ENCODE data around the gene PALB2.

The PALB2 gene

DNA sequence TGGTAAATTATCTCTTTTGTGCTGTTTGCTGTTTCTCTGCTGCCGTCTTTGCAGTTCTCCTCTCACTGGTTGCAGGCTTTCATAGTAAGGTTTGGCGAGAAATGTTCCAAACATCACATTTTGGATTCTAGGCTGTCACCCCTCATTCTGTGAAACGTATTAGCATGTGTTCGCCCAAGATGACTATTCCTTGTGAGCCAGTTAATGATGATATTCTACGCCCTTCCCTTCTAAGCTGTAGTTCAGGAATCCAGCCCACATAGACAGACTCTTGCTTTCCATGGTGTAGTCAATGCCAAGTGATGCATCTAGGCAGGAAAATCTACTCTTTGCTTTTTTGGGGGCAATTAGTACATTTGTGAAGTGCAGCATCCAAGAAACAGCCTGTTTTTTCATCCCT lies 69.2 kb downstream of the PALB2 start:
- TF ChIP-seq, protein P1, sequence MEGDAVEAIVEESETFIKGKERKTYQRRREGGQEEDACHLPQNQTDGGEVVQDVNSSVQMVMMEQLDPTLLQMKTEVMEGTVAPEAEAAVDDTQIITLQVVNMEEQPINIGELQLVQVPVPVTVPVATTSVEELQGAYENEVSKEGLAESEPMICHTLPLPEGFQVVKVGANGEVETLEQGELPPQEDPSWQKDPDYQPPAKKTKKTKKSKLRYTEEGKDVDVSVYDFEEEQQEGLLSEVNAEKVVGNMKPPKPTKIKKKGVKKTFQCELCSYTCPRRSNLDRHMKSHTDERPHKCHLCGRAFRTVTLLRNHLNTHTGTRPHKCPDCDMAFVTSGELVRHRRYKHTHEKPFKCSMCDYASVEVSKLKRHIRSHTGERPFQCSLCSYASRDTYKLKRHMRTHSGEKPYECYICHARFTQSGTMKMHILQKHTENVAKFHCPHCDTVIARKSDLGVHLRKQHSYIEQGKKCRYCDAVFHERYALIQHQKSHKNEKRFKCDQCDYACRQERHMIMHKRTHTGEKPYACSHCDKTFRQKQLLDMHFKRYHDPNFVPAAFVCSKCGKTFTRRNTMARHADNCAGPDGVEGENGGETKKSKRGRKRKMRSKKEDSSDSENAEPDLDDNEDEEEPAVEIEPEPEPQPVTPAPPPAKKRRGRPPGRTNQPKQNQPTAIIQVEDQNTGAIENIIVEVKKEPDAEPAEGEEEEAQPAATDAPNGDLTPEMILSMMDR (conservative IDR thresholded peaks at IDR 0.05; ENCODE audit: low read length): no peak
- H3K4me3 ChIP-seq (ENCODE audit: low read length): no peak overlapping the region
- DNase-seq (ENCODE audit: low read depth): no peak

DNA sequence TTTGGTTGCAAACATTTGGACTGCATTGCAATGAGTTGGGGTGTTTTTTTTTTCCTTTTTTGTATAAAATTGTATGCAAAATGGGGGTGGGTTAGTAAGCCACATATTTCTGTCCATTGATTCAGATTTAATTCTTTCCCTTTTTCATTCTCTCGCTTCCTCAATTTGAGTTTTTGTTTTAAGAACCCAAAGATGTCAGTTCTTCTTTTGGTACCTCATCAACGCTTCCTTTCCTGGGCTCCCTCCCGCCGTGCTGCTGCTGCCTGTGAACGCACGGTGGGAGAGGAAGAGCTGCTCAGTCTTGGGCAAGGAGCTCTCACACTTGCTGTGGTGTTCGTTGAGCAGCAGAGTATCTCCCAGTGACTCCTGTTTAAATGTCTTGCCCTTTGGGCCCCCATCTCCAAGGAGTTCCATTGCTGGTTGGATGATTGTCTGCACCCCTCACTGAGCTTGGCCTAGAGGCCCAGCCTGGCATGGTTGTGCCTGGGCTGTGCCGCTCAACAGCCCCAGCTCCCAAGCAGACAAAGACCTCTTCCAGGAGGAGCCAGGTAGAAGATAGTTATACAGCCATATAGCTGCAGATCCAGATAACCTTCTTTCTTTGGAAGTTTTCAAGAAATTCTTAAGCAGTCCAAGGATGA lies 70.0 kb downstream of the PALB2 start:
- no peak overlapping the region for H3K4me3 ChIP-seq (ENCODE audit: low read length)
- no peak for DNase-seq (ENCODE audit: low read depth)
- TF ChIP-seq, protein P1 (conservative IDR thresholded peaks at IDR 0.05; ENCODE audit: low read length): no peak

DNA sequence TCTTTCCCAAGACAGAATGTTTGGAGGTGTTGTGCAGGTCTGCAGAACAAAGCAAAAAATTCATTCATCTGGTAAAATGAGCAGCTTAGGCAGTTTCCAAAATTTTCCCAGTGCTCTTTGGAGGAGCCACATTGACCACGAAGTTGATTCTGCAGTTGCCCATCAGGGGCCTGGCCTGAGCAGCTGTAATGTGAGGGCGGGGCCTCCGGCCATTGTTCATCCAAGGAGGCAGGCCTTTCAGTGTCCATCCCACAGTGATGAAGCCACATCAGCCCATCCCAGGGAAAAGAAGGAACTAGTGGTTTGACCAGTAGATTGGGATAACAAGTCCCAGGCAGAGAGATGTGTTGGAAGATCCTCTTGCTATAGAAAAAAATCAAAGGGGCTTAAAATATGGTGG lies 73.5 kb downstream of the PALB2 start:
- TF ChIP-seq, protein P1 (conservative IDR thresholded peaks at IDR 0.05; ENCODE audit: low read length): no peak
- DNase-seq (ENCODE audit: low read depth): no peak
- no peak overlapping the region for H3K4me3 ChIP-seq (ENCODE audit: low read length)

DNA sequence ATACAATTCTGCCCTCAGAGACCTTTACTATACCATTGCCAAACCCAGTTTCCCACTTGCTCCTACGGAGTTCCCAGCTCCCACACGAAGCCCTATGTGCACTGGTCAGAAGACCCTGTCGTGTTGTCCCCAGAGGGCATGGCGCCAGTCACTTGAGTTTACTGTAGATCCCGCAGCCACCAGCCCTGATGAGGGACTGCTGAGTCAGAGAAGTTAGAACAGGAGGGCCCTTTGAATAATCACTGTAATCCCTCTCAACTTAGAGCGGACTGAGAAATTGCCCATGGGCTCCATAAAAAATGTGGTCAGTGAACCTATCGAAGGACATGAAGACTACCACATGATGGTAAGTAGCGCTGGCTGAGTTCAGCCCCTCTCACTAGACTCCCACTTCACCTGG lies 74.4 kb downstream of the PALB2 start:
- no peak overlapping the region for H3K4me3 ChIP-seq (ENCODE audit: low read length)
- TF ChIP-seq, protein P1 (conservative IDR thresholded peaks at IDR 0.05; ENCODE audit: low read length): no peak
- DNase-seq (ENCODE audit: low read depth): no peak

DNA sequence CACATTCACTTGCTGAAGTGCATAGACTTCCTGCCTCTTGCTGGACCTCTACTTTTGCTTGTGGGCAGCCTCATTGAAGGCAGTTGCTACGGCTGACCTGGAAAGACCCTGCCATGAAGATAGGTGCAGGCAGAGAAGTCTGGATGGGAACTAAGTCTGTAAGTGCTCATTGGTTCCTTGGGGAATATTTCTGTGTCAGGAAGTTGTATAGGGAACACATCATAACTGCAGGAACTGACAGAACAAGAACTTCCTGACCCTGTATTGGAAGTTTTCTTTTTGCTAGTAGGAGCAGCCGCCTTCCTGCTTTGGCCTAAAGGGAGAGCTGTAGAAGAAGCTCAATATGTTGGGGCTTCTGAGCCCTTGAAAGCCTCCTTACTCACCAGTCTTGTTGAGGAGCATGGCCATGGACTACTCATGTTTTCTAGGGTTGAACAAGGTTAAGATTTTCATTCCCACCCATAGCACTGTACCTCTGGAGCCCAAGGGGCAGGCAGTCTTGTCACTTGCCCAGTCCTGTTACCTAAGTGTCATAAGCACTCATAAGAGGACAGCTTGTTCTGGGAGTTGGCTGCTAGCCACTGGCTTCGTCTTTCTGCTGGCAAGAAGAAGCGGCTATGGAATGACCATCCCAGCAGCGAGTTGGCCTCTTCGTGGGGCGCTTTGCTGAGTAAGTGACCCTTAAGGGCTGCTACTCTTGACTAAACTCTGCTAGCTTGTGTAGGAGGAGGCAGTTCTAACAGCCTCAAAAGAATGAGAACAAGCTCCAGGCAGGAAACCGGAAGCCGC lies 76.3 kb downstream of the PALB2 start:
- TF ChIP-seq, protein P1 (conservative IDR thresholded peaks at IDR 0.05; ENCODE audit: low read length): no peak
- DNase-seq (ENCODE audit: low read depth): no peak
- no peak overlapping the region for H3K4me3 ChIP-seq (ENCODE audit: low read length)

GRCh38 chr16:23563186-23563585 lies 77.9 kb downstream of the PALB2 start:
- H3K4me3 ChIP-seq (ENCODE audit: low read length): no peak overlapping the region
- DNase-seq (ENCODE audit: low read depth): no peak
- TF ChIP-seq, protein P1 (conservative IDR thresholded peaks at IDR 0.05; ENCODE audit: low read length): no peak

- DNase-seq (ENCODE audit: low read depth): no peak
- TF ChIP-seq, protein P1 (conservative IDR thresholded peaks at IDR 0.05; ENCODE audit: low read length): no peak
- no peak overlapping the region for H3K4me3 ChIP-seq (ENCODE audit: low read length)
Observed at GRCh38 chr16:23562505-23562904, 78.6 kb downstream of the PALB2 start.

All from AG10803 (cell line).